GM21576 (cell line): ENCODE data around the gene VRK2.
"Not testable (repeated sequence)": the region's sequence is repeated elsewhere in the genome, so short reads cannot be mapped to it uniquely, and the experiment has no call there.

Experiments
- ATAC-seq: cut with Tn5 transposase; IDR thresholded peaks from one replicate; pipeline ENCODE4 v1.9.1; 2021; ENCODE audit warnings: mild to moderate bottlenecking, moderate library complexity; ENCODE audit not compliant: unreplicated experiment

Gene VRK2

DNA sequence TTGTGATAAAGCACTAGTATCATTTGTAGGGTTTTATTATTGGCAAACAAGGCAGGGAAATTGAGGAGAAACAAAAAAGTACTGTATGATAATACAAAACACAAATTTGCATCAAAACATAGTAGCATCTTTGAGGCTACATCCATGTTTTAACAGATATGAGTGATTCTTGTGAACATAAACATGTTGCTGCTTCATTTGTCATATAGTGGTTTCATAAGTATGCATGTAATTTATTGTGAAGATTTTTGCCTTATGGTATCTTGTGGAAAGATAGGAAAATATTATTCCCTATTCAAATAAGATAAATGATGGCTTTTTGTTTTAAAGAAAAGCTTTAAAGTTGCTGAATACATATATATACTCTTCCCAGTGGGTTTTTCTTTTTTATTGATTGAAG, 60.3 kb downstream of the VRK2 start:
- ATAC-seq = no peak

DNA sequence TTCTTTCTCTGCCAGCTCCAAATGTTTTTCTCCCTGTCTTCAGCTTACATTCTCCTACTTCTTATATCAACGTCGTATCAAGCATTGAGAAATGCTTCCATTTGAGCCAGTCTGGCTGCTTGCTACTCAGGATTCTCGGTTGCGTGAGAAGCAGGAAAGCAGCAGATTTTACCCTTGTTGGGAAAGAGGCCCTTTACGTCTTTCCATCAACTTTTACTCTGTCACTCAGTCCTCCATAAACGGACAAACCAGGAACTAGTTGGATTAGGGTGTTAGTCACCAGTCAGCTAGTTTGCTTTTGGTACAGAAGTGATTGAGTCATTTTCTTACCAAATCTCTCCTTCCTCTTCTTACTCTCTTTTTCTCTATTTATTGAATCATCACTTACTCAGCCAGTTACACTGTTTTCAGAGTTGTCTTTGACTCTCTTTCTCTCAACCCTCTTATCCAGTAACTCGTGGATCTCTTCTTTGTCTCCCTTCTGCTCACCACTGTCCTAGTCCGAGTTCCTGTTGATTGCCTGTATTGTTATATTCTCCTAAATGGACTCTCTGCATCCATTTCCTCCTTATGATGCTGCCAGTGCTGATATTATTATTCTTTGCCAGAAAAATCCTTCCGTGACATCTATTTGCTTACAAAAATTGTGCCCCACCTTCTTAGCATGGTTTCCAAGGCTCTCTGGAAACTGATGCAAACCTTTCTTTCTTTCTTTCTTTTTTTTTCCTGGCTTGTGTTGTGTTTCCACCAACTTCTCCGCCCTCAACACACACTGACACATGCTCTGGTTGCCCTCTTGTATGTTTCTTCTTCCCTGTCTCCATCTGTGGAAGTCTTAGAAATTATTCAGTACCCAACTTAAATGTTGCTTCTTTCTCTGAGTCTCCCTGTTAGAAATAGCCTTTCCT, 61.5 kb downstream of the VRK2 start:
- no peak for ATAC-seq

DNA sequence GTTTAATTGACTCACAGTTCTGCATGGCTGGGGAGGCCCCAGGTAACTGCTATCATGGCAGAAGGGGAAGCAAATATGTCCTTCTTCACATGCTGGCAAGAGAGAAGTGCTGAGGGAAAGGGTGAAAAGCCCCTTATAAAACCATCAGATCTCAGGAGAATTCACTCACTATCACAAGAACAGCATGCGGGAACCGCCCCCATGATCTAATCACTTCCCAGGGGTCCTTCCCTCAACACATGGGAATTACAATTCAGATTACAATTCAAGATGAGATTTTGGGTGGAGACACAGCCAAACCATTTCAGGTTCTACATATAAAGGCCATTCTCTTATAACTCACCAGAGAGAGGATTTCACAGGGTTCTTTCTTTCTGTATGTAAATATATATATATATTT, 62.9 kb downstream of the VRK2 start:
- no peak for ATAC-seq

DNA sequence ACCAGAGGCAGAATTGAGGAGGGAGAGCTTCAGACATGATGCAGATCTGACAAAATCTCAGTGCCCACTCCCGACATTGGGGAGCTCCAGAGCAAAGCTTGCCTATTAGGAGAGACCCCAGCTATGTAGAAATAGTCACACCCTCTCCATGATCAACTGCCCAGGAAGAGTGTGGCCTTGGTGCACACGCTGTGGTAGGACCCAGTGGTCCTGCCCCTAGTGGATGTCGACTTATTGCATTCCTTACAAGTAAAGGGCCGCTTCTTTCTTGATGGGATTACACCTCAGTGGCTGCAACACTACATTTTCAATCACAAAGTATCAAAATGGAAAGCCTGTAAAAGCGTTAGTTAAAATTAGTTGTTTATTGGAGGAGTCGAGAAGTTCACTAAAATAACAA, 64.2 kb downstream of the VRK2 start:
- ATAC-seq = no peak

DNA sequence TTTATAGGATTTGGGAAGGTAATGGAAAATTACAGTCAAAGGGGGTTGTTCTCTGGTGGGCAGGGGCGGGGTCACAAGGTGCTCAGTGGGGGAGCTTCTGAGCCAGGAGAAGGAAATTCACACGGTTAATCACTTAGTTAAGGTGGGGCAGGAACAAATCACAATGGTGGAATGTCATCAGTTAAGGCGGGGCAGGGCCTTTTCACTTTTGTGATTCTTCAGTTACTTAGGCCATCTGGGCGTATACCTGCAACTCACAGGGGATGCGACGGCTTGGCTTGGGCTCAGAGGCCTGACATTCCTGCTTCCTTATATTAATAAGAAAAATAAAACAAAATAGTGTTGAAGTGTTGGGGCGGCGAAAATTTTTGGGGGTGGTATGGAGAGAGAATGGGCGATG, 67.0 kb downstream of the VRK2 start:
- ATAC-seq = not testable (repeated sequence)

DNA sequence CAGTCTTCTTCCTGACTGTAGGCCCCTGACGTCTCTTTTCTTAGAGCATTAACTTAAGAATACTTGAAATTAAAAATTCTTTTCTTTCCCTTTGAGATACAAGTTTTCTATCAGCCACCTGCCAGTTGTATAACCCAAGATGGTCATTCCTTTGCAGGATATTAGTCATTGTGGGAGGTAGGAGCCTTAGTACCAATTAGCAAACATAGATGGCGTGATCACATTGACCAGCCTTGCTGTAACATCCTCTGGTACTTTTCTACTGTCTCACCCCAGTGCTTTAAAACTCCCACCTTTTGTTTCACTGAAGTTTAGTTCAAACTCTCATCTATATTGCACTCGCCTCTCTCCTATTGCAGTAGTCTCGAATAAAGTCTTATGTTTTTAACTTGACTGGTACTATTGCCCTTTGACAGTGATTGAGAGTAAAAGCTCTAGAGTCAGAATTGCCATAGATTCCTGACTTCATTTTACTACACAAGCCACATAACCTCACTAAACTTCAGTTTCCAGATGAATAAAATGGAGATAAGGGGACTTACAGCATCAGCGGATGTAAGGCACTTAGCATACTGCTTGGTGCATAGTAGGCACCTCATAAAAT, 74.1 kb downstream of the VRK2 start:
- ATAC-seq = no peak

DNA sequence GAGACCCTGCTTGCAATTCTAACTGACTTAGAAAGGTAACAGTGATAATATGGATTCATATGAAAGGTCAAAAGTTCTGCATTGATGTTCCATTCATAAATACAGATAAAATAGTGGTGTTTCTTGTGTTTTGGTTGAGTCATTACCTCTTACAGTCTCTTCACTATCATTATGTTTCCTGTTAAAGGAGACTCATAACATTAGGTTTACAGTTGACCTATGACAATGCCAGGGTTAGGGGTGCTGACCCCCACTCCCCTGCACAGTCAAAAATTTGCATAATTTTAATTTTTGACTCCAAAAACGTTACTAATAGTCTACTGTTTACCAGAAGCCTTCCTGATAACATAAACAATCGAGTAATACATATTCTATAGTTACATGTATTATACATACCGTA, 75.4 kb downstream of the VRK2 start:
- ATAC-seq = no peak

DNA sequence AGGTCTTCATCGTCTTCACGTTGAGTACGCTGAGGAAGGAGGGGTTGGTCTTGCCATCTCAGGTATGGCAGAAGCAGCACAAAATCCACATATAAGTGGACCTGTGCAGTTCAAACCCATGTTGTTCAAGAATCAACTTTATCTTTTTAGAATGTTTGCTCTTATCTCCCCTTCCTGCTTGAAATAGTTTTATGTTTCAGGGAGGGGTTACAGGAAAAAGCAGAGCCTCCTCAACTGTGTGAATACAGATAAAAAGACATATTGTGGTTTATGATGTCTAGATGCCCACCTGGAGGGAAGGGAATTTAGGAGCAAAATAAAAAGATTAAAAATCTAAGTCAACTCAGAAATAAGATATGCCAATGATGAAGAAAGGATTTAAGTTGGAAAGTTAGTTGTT, 75.9 kb downstream of the VRK2 start:
- ATAC-seq = no peak

DNA sequence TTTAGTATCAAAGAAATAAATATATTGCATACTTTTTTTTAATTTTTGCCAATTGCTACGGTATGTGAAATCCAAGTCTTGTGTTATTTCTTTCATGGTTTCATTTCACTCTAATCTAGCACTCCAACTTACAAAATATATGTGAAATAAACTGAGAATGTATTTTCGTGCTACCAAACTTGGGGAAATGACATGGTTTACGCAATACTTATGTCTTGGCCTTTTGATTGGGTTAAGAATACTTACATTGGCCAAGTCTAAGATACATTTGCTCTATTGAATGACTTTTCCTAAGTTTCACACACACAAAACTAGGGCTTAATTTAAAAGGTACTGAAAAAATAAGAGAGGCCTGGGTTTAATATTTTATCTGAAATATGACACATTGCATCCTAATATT, 80.5 kb downstream of the VRK2 start:
- no peak for ATAC-seq

DNA sequence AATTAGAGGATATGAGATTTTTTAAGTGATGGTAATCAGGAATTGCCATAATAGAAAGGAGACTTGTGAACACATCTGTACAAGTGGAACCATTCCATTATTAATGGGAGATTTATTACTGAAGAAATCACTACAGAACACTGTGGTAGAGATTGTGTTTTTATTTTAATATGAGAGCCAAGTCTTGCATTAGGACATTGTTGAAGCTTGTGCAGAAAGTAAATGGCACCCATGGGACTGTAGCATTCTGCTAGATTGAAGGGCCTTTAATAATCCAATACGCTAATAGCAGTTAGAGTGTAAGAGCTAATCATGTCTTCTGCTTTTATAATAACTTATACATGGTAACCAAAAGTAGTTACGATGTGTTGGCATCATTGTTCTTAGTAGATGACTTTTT, 83.6 kb downstream of the VRK2 start:
- ATAC-seq = no peak

DNA sequence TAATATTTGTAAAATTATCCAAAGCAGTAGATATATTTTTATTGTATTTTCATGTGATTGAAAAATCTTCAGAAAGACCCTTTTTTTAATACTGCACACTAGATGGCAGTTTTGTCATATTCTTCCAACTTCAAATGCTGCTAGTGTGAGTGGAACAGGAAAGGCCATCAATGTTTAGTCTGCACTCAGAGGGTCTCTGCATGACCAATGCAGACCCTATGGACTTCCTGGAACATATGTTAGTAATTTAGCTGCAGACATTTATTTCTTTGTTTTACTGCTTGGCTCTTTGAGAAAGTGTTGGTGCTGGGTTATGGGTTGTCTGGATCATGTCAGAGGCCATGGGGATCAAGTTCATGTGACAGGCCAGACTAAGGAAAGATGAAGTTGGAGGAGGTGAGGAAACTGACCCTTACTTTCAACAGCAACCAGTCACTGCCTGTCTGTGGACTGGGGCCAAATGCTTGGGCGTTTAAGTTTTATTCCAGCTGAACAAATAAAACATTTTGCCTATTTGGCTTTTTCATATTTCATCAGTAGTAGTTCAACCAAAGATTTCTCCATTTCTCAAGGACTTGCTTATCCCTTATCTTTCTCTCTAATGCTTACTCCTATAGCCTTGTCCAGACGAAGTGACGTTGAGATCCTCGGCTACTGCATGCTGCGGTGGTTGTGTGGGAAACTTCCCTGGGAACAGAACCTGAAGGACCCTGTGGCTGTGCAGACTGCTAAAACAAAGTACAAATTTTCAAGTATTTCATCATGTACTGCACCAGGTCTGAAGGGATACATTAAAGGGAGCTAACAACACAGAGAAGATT, 84.8 kb downstream of the VRK2 start:
- ATAC-seq = no peak

DNA sequence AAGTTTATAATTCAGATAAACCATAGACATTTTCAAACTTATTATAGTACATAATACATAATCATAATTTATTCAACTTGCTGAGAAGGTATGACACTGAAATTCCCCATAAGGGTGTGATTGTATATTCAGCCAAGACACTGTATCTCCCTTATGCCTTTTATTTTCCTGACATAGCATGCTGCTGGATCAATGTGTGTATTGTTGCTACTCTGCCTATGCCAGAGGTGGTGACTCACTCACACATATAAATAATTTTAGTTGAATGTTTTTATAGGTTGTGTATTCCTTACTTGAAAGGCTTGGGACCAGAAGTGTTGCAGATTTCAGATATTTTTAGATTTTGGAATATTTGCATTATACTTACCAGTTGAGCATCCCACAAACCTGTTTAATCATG, 86.8 kb downstream of the VRK2 start:
- ATAC-seq = no peak

DNA sequence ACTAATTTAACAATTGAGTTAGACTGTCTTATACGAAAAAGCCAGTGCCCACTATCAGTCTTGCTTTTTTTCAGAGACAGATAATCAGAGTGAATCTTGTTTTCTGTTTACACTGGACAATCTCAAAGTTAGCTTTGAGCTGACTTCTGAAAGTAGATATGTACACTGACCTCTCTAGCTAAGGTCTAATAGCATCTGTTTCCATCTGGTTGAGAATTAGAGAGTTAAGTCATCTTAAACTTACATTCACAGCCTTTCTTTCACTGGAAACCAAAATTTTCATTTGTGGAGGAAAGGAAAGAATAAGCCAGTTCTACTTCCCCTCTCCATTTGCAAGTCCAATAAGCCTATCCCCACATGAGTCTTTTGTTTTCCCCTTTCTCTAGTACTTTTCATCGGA, 89.3 kb downstream of the VRK2 start:
- no peak for ATAC-seq

DNA sequence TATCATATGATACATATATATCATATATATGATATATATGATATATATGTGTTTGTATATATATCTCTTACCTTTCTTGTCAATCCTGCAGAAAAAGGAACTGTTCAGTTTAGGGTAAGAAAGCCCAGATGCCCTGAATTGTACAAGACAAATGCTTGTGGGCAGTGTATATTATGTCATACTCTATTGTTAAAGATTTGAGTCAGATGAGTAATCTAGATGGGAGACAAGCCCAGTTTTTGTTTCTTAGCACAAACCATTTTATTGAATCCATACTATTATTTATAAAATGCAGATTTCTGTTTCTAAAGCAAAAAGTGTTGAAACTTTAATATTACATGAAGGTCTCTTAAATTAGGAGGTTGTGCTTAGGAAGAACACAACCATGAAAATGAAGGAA, 90.6 kb downstream of the VRK2 start:
- no peak for ATAC-seq

DNA sequence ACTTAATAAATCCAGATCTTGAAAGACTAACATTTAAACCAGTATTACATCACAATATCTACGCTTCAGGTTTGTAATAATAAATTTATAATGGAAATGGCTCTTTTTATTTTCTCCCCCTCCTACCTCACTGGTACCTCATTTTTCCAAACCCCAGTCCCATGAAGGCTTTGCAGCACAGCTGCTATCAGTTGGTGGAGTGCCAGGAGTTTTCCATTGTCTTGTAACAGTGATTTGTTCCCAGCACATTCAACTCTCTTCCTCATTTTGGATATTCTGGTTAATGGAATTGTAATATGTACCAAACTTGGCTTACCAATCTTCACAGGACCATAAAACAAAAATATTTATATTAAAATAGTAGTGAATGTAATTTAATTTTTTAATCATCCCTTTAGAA, 91.2 kb downstream of the VRK2 start:
- ATAC-seq = no peak

DNA sequence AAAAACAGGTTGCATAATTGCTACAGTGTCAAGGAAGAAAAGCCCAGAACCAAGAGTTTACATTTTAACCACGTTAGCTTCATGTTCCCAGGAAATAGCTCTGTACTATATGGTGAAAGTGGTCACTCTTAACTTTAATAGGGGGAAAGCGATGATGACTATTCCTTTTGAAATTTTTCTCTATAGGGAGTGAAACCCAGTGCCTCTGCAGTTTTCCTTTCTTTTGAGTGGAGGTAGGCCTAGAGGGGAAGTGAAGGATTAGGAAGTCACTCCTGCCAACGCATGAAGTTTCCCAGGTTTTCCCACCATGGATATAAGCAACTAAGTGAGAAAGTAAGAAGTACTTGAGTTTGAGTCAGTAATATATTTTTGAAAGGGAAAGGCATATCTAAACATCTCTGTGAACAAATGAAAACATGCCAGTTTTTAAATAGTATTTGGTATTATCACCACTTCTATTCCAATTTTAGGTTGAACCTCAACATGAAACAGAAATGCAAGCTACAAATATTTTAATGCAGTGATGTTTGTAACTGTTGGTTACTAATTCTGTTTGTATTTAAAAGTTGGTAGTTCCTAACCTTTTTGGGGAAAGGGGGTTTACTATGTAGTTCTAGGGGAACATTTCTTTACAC, 91.9 kb downstream of the VRK2 start:
- ATAC-seq = no peak

DNA sequence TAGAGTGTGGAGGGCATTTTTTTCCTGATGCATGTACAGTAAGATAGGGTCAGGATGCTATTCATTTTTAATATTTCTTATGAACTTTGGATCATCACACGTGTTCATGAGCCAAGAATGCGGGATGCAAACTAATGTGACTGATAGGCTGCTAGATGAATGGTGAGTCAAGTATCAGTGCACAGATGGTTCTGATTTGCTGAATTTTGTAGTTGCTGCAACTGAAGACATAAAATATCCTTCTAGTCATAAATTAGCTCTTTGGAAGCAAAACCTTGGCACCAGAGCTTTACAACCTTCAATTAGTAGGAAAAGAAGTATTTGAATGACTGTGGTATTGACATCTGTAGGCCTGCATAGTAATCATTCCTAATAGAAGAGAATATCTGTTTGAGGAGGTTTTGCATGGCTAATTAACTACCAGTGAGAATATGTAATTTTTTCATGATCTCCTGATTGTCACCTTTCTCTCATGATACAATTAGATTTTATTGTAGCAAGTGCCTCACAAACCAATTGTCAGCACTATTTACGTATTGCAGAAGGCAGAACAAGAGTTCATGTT, 94.0 kb downstream of the VRK2 start:
- no peak for ATAC-seq

DNA sequence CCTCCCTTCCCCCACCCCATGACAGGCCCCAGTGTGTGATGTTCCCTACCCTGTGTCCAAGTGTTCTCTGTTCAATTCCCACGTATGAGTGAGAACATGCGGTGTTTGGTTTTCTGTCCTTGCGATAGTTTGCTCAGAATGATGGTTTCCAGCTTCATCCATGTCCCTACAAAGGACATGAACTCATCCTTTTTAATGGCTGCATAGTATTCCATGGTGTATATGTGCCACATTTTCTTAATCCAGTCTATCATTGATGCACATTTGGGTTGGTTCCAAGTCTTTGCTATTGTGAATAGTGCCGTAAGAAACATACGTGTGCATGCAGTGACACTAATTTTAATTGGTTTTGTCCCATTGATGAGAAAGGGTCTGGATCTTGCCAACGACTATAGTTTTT, 99.2 kb downstream of the VRK2 start:
- ATAC-seq = not testable (repeated sequence)

DNA sequence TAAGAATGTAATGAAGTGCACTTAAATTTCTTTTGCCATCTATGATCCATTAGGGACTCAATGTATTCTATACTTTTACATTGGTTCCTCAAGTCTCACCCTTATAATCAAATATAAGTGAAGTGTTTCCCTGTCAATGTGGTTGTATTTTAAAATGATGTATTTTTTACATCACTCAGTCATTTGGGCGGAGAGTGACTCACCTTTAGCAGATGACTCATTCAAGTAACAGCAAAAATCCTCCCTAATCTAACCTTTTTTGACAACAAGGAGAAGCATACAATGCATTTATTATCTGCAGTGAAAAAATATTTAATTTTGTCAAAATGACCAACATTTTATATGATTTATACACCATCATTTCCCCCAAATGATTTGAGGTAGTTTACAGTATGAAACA, 100.1 kb downstream of the VRK2 start:
- ATAC-seq = no peak

DNA sequence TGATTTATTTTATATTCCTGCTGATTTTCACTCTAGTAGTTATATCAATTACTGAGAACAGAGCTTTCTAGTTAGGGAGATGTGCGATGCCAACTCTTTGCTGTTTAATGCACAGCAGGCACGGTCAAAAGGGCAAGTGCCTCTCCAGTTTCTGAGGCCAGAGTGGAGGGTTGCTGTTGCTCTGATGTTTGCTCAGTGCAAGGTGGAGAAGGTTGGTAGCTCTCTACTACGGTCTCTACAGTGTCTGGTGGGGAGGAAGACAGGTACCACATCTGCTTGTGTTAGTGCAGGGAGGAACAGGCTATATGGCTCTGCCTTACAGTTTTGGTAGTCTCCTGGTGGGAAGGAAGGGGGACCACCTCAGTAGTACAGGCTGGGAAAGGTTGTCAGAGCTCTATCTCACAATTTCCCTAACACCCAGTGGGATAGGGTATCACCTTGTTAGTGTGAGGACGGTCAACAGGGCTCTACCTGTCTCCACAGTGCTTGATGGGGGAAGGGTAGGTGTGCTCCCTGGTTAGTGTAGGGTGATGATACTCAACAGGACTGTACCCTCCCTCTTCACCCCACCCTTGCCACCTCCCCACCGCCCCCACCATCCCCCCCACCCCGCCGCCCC, 108.7 kb downstream of the VRK2 start:
- ATAC-seq = no peak

DNA sequence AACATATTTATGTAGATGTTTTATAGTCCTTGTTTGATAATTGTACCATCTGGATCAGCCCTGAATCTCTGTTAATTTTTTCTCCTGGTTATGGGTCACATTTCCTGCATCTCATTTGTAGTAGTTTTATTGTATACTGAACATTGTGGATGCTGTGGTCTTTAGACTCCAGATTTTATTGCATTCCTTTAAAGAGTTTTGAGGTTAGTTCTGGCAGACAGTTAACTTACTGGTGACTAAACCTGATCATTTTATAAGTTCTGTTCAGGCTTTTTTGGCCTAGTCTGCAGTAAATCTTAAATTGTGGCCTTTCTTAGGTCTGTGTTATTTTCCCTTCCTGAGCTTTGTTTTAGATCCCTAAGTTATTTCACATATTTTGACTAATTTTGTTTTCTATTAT, 110.2 kb downstream of the VRK2 start:
- ATAC-seq = no peak
